GM23338 (cell line): Measurements from ENCODE around the gene CHRD. TPM values are rescaled to one million over a fixed set of nuclear protein-coding genes. Genes with fewer than 3 reads are reported as not detected.

Experiments
- ATAC-seq: fragments of 200-7000 bp; cut with Tn5 transposase; 3 replicates; pipeline ENCODE4 v1.9.1; 2020
- DNase-seq: peaks from one replicate; pipeline ENCODE4 v3.0.0-alpha.2; 2015; ENCODE audit warnings: low spot score
- H2AFZ ChIP-seq: fragments of 200-600 bp; sonication (generic); 2 replicates; pipeline ENCODE4 v1.8.0; 2016; ENCODE audit warnings: antibody characterized with exemption, mild to moderate bottlenecking, moderate library complexity
- H3F3A ChIP-seq: fragments of 200-600 bp; sonication (generic); replicated peaks from 2 replicates; pipeline ENCODE4 v1.8.0; 2017; ENCODE audit warnings: antibody characterized with exemption, mixed run types, low read depth
- H3K27ac ChIP-seq: fragments of 200-600 bp; sonication (generic); 2 replicates; pipeline ENCODE4 v1.6.1; 2016; ENCODE audit warnings: low read depth
- H3K27me3 ChIP-seq: fragments of 200-600 bp; sonication (generic); 2 replicates; pipeline ENCODE4 v1.8.0; 2016; ENCODE audit warnings: mild to moderate bottlenecking, mixed run types, moderate library complexity; ENCODE audit not compliant: insufficient read depth
- H3K36me3 ChIP-seq: fragments of 200-600 bp; sonication (generic); 2 replicates; pipeline ENCODE4 v1.8.0; 2016; ENCODE audit warnings: mild to moderate bottlenecking; ENCODE audit not compliant: insufficient read depth
- H3K4me1 ChIP-seq: fragments of 200-600 bp; sonication (generic); 2 replicates; pipeline ENCODE4 v1.8.0; 2016; ENCODE audit warnings: mild to moderate bottlenecking, moderate library complexity; ENCODE audit not compliant: insufficient read depth
- H3K4me2 ChIP-seq: fragments of 200-600 bp; sonication (generic); 2 replicates; pipeline ENCODE4 v1.7.1; 2017; ENCODE audit warnings: mixed run types
- H3K4me3 ChIP-seq: fragments of 200-600 bp; sonication (generic); 2 replicates; pipeline ENCODE4 v1.6.1; 2016; ENCODE audit warnings: mixed run types
- H3K79me2 ChIP-seq: fragments of 200-600 bp; sonication (generic); replicated peaks from 2 replicates; pipeline ENCODE4 v1.8.0; 2017; ENCODE audit warnings: mild to moderate bottlenecking; ENCODE audit not compliant: insufficient read depth
- H3K9me2 ChIP-seq: fragments of 200-600 bp; sonication (generic); 2 replicates; pipeline ENCODE4 v1.8.0; 2017; ENCODE audit not compliant: insufficient read depth
- H4K20me1 ChIP-seq: fragments of 200-600 bp; sonication (generic); replicated peaks from 2 replicates; pipeline ENCODE4 v1.8.0; 2017; ENCODE audit warnings: mild to moderate bottlenecking; ENCODE audit not compliant: insufficient read depth
- H3K27ac Mint-ChIP-seq: 2 replicates; pipeline ENCODE4 v1.8.0; 2020; ENCODE audit warnings: inconsistent platforms, mild to moderate bottlenecking, moderate library complexity, mixed read lengths
- H3K27me3 Mint-ChIP-seq: 3 replicates; pipeline ENCODE4 v1.8.0; 2022; ENCODE audit warnings: low read depth, mild to moderate bottlenecking, moderate library complexity, mixed read lengths, inconsistent platforms; ENCODE audit not compliant: insufficient read depth, poor library complexity
- H3K36me3 Mint-ChIP-seq: 3 replicates; pipeline ENCODE4 v1.8.0; 2021; ENCODE audit warnings: low read depth, mild to moderate bottlenecking, inconsistent platforms, moderate library complexity, mixed read lengths
- H3K4me1 Mint-ChIP-seq: 3 replicates; pipeline ENCODE4 v1.8.0; 2020; ENCODE audit warnings: mild to moderate bottlenecking, inconsistent platforms, mixed read lengths
- H3K4me3 Mint-ChIP-seq: 3 replicates; pipeline ENCODE4 v1.8.0; 2021; ENCODE audit warnings: moderate library complexity, mild to moderate bottlenecking, inconsistent platforms, mixed read lengths
- H3K9me3 Mint-ChIP-seq: 3 replicates; pipeline ENCODE4 v1.8.0; 2020; ENCODE audit warnings: moderate library complexity, mild to moderate bottlenecking, inconsistent platforms, mixed read lengths
- EZH2 ChIP-seq: fragments of 200-600 bp; sonication (generic); IDR thresholded peaks from one replicate; pipeline ENCODE4 v1.8.0; 2017; ENCODE audit warnings: antibody characterized with exemption, mild to moderate bottlenecking, low read depth; ENCODE audit not compliant: unreplicated experiment
- JUNB ChIP-seq: IDR thresholded peaks from one replicate; pipeline ENCODE4 v1.6.1; 2016; ENCODE audit warnings: antibody characterized with exemption; ENCODE audit not compliant: unreplicated experiment
- POLR2AphosphoS5 ChIP-seq: IDR thresholded peaks from 2 replicates; pipeline ENCODE4 v1.6.1; 2016; ENCODE audit warnings: antibody characterized with exemption, low read depth
- STAT1 ChIP-seq: IDR thresholded peaks from one replicate; pipeline ENCODE4 v1.6.1; 2016; ENCODE audit warnings: antibody characterized with exemption; ENCODE audit not compliant: unreplicated experiment
- polyA plus RNA-seq: library from polyadenylated mRNA; unstranded; fragments of >200 nt; fragmentation: Nextera tagmentation; extraction: Ambion mirVana; gene quantifications from 2 replicates; pipeline ENCODE4 v1.2.1, GENCODE V29; 2016
- total RNA-seq: library from RNA; depleted of rRNA; stranded (reverse); fragments of >200 nt; shearing (Covaris generic); gene quantifications from 2 replicates; pipeline ENCODE4 v1.2.3, GENCODE V29; 2014
- TF ChIP-seq, protein P1 (sequence below): fragments of 250-450 bp; sonication (Bioruptor Pico); IDR thresholded peaks from 2 replicates; pipeline ENCODE4 v1.5.0; 2020; ENCODE audit warnings: mild to moderate bottlenecking, moderate library complexity
- TF ChIP-seq, protein P2 (sequence below): IDR thresholded peaks from one replicate; pipeline ENCODE4 v1.6.1; 2018; ENCODE audit warnings: antibody characterized with exemption; ENCODE audit not compliant: unreplicated experiment

Gene CHRD
- total and polyA plus RNA-seq, 2 experiments from 2014 or later: 0.34 to 0.66 TPM

DNA sequence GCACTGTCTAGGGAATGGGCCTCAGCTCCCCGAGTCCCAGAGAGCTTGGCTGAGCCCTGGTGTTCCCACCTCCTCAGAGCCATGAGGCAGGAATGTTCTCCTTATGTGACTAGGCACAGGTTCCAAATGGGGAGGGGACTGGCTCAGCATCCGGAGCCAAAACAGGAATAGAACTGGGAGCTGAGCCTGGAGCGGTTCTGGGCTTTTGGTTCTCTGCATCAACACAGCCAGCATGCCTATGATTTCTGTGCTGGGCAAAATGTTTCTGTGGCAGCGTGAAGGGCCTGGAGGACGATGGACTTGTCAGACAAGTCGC is 42.5 kb upstream of the CHRD start, which contains the start of gene FAM131A (continued):
- TF ChIP-seq, protein P1, sequence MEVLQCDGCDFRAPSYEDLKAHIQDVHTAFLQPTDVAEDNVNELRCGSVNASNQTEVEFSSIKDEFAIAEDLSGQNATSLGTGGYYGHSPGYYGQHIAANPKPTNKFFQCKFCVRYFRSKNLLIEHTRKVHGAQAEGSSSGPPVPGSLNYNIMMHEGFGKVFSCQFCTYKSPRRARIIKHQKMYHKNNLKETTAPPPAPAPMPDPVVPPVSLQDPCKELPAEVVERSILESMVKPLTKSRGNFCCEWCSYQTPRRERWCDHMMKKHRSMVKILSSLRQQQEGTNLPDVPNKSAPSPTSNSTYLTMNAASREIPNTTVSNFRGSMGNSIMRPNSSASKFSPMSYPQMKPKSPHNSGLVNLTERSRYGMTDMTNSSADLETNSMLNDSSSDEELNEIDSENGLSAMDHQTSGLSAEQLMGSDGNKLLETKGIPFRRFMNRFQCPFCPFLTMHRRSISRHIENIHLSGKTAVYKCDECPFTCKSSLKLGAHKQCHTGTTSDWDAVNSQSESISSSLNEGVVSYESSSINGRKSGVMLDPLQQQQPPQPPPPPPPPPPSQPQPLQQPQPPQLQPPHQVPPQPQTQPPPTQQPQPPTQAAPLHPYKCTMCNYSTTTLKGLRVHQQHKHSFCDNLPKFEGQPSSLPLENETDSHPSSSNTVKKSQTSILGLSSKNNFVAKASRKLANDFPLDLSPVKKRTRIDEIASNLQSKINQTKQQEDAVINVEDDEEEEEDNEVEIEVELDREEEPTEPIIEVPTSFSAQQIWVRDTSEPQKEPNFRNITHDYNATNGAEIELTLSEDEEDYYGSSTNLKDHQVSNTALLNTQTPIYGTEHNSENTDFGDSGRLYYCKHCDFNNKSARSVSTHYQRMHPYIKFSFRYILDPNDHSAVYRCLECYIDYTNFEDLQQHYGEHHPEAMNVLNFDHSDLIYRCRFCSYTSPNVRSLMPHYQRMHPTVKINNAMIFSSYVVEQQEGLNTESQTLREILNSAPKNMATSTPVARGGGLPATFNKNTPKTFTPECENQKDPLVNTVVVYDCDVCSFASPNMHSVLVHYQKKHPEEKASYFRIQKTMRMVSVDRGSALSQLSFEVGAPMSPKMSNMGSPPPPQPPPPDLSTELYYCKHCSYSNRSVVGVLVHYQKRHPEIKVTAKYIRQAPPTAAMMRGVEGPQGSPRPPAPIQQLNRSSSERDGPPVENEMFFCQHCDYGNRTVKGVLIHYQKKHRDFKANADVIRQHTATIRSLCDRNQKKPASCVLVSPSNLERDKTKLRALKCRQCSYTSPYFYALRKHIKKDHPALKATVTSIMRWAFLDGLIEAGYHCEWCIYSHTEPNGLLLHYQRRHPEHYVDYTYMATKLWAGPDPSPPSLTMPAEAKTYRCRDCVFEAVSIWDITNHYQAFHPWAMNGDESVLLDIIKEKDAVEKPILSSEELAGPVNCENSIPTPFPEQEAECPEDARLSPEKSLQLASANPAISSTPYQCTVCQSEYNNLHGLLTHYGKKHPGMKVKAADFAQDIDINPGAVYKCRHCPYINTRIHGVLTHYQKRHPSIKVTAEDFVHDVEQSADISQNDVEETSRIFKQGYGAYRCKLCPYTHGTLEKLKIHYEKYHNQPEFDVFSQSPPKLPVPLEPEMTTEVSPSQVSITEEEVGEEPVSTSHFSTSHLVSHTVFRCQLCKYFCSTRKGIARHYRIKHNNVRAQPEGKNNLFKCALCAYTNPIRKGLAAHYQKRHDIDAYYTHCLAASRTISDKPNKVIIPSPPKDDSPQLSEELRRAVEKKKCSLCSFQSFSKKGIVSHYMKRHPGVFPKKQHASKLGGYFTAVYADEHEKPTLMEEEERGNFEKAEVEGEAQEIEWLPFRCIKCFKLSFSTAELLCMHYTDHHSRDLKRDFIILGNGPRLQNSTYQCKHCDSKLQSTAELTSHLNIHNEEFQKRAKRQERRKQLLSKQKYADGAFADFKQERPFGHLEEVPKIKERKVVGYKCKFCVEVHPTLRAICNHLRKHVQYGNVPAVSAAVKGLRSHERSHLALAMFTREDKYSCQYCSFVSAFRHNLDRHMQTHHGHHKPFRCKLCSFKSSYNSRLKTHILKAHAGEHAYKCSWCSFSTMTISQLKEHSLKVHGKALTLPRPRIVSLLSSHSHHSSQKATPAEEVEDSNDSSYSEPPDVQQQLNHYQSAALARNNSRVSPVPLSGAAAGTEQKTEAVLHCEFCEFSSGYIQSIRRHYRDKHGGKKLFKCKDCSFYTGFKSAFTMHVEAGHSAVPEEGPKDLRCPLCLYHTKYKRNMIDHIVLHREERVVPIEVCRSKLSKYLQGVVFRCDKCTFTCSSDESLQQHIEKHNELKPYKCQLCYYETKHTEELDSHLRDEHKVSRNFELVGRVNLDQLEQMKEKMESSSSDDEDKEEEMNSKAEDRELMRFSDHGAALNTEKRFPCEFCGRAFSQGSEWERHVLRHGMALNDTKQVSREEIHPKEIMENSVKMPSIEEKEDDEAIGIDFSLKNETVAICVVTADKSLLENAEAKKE (CRISPR knock-in tag): no peak

DNA sequence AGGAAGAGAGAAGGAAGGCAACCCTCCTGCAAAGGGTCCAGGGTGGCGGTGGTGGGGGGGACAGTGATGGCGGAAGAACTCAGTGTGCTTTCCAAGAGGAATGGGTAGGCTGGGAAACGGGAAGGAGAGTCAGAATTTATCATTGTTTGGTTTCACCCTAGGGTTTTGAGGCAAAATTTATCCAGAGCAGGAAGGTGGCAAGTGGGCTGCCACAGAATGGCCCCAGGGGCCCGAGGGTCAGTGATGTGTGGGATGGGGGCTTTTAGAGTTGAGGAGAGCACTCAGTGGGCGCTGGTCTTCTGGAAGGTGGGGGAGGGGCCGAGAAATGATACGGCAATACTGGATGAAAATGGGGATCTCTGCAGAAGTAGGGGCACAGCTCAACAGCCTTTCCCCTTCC is 41.9 kb upstream of the CHRD start:
- H3K79me2 ChIP-seq: peaks cover 28% of the 10 kb centered on the region
- no peaks in the 10 kb centered on the region for H3K27me3 ChIP-seq
- DNase-seq (no peak), ATAC-seq (no peak)
- peak overlapping the region; percentile 90 for H3K4me2 ChIP-seq
- H3K4me3 ChIP-seq: peak overlapping the region; percentile 57
- 0 out of 2 replicates have a peak, but pooled peaks cover 14% of the 10 kb centered on the region for H3K36me3 ChIP-seq
- H2AFZ ChIP-seq: no peak overlapping the region
- H3K27ac Mint-ChIP-seq: peak overlapping the region; percentile 76
- H3K4me3 Mint-ChIP-seq: peak overlapping the region; percentile 87
- peaks cover 40% of the 10 kb centered on the region for H3K4me1 Mint-ChIP-seq
- peaks cover 34% of the 10 kb centered on the region for H3K36me3 Mint-ChIP-seq
- H3F3A ChIP-seq: peaks cover 36% of the 10 kb centered on the region
- peaks cover 27% of the 10 kb centered on the region for H3K4me1 ChIP-seq
- no peaks in the 10 kb centered on the region for H3K9me2 ChIP-seq
- peaks cover 3% of the 10 kb centered on the region; the same call in 1 of the 3 replicates for H3K9me3 Mint-ChIP-seq
- H4K20me1 ChIP-seq: peaks cover 24% of the 10 kb centered on the region
- H3K27me3 Mint-ChIP-seq: peaks cover 38% of the 10 kb centered on the region
- H3K27ac ChIP-seq: peak overlapping the region; percentile 39; the same call in 1 of the 2 replicates
- no peak for TF ChIP-seq STAT1
- TF ChIP-seq, protein P1 (CRISPR knock-in tag): no peak
- no peak for TF ChIP-seq EZH2
- TF ChIP-seq POLR2AphosphoS5: no peak
- TF ChIP-seq JUNB: no peak
- TF ChIP-seq, protein P2, sequence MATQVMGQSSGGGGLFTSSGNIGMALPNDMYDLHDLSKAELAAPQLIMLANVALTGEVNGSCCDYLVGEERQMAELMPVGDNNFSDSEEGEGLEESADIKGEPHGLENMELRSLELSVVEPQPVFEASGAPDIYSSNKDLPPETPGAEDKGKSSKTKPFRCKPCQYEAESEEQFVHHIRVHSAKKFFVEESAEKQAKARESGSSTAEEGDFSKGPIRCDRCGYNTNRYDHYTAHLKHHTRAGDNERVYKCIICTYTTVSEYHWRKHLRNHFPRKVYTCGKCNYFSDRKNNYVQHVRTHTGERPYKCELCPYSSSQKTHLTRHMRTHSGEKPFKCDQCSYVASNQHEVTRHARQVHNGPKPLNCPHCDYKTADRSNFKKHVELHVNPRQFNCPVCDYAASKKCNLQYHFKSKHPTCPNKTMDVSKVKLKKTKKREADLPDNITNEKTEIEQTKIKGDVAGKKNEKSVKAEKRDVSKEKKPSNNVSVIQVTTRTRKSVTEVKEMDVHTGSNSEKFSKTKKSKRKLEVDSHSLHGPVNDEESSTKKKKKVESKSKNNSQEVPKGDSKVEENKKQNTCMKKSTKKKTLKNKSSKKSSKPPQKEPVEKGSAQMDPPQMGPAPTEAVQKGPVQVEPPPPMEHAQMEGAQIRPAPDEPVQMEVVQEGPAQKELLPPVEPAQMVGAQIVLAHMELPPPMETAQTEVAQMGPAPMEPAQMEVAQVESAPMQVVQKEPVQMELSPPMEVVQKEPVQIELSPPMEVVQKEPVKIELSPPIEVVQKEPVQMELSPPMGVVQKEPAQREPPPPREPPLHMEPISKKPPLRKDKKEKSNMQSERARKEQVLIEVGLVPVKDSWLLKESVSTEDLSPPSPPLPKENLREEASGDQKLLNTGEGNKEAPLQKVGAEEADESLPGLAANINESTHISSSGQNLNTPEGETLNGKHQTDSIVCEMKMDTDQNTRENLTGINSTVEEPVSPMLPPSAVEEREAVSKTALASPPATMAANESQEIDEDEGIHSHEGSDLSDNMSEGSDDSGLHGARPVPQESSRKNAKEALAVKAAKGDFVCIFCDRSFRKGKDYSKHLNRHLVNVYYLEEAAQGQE: no peak
